HG02678 (cell line): Measurements from ENCODE around the gene FURIN.
A peak's percentile ranks its signal among the peaks of the same experiment; 100 is the strongest.

ENCODE experiments used
- ATAC-seq: cut with Tn5 transposase; IDR thresholded peaks from one replicate; pipeline ENCODE4 v1.9.1; 2021; ENCODE audit warnings: mild to moderate bottlenecking, moderate library complexity; ENCODE audit not compliant: unreplicated experiment

FURIN gene

GRCh38 chr15:90881978-90882721 lies 13.8 kb downstream of the FURIN start:
- no peak for ATAC-seq

GRCh38 chr15:90882781-90883525 lies 14.6 kb downstream of the FURIN start:
- ATAC-seq: no peak

- no peak for ATAC-seq
These were observed 15.2 kb downstream of the FURIN start for GRCh38 chr15:90883526-90883975.

GRCh38 chr15:90883976-90884718 lies 15.8 kb downstream of the FURIN start, which contains the start of gene FES:
FES (plus strand) TSS chr15:90884504; CDS start chr15:90885046, 542 bp downstream.
- no peak for ATAC-seq

DNA sequence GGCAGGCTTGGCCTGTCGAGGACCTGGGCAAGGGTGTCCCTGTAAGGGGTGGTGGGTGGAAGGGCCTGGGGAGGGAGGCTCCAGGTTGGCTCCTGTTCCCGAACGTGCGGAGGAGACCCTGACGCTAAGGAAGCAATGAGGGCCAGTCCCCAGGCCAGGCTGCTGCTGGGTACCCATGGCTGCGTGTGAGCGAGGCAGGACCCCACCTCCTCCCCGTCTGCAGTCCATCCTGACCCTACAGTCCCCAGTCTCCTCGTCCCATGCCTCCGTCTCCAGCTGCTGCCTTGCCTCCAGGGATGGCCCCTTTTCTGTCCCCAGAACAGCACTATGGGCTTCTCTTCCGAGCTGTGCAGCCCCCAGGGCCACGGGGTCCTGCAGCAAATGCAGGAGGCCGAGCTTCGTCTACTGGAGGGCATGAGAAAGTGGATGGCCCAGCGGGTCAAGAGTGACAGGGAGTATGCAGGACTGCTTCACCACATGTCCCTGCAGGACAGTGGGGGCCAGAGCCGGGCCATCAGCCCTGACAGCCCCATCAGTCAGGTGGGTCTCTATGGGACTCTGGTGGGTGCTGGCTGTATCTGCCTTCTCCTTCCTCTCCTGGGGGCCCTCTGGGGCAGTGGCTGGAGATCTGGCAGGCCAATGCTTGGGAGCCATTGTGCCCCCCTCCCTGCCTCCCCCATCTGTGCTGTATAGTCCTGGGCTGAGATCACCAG lies 16.5 kb downstream of the FURIN start:
- ATAC-seq: no peak

DNA sequence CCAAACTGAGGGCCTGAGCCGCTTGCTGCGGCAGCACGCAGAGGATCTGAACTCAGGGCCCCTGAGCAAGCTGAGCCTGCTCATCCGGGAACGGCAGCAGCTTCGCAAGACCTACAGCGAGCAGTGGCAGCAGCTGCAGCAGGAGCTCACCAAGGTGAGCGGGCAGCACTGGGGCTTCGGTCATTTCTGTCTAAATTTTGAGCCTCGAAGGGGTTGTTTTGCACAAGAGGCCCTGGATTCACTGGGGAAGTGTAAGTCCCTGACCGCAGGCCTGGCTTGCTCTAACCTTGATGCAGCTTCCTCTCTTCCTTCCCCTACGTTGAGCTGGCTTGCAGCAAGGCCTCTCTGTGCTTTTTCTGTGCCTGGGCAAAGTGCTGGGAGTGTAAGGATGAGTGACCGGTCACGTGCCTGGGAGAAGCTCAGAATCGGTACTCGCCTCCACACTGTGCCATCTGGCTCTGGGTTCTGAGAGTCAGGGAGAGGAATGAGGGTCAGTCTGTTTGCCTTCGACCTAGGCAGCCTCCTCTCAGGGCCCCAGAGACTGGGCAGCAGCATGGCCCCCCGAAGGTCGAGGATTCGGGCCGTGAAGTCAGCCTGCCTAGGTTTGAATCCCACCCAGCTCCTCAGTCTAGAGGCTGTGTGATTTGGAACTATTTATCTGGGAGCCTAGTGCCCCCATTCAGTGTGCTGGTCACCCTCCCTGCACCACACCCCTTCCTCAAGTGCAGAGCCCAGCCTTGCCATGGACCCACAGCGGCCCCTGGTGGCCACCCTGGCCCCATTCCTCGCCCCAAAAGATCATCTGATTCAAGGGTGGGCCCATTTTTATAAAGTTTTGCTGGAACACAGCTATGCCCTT lies 17.3 kb downstream of the FURIN start:
- peak; percentile 45 for ATAC-seq

DNA sequence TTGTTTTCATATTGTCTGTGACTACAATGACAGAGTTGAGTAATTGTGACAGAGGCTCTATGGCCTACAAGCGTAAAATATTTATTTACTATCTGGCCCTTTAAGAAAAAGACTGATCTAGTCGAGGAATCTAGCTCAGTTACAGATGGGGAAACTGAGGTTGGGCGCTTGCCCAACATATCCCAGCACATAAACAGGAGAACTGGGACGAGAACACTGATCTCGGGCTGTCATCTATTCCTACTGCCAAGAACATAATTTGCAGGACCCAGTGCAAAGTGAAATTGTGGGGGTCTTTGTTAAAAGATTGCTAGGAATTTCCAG lies 17.9 kb downstream of the FURIN start:
- ATAC-seq: no peak

- ATAC-seq: no peak
These were observed 18.7 kb downstream of the FURIN start for GRCh38 chr15:90887037-90887481.

DNA sequence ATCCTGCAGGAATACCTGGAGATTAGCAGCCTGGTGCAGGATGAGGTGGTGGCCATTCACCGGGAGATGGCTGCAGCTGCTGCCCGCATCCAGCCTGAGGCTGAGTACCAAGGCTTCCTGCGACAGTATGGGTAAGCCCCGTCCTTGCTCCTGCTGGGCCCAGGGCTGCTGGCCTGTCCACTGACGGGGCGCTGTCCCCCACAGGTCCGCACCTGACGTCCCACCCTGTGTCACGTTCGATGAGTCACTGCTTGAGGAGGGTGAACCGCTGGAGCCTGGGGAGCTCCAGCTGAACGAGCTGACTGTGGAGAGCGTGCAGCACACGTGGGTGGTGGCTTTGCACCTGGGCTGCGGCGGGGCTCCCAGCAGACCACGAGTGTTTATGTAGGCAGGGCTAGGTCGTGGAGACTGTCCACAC lies 20.9 kb downstream of the FURIN start:
- no peak for ATAC-seq

GRCh38 chr15:90889736-90890456 lies 21.5 kb downstream of the FURIN start:
- ATAC-seq: no peak

GRCh38 chr15:90890839-90891238 lies 22.5 kb downstream of the FURIN start:
- ATAC-seq: no peak

GRCh38 chr15:90891346-90891949 lies 23.1 kb downstream of the FURIN start:
- ATAC-seq: no peak

GRCh38 chr15:90892023-90892422 lies 23.6 kb downstream of the FURIN start:
- no peak for ATAC-seq

- ATAC-seq: no peak
These were observed 24.2 kb downstream of the FURIN start for GRCh38 chr15:90892498-90893174.

DNA sequence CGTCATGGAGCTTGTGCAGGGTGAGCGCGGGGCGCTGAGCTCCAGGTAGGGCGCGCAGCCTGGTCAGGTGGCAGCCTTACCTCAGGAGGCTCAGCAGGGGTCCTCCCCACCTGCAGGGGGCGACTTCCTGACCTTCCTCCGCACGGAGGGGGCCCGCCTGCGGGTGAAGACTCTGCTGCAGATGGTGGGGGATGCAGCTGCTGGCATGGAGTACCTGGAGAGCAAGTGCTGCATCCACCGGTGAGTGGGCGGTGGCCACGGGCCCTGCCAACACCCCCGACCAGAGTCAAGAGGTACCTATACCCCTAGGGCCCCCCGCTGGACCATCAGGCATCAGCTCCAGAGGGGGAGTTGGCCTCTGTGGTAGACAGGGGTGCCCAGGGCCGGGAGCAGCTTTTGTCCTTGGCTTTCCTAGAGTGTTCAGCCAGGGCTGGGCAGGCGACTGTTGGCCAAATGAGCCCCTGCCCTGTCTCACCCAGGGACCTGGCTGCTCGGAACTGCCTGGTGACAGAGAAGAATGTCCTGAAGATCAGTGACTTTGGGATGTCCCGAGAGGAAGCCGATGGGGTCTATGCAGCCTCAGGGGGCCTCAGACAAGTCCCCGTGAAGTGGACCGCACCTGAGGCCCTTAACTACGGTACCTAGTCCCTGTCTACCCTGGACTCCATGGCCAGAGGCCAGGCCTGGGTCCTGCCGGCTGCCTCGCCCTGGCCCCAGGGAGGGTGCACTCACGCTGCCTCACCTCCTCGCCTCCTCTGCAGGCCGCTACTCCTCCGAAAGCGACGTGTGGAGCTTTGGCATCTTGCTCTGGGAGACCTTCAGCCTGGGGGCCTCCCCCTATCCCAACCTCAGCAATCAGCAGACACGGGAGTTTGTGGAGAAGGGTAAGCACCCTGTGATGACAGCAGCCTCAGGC lies 25.0 kb downstream of the FURIN start:
- ATAC-seq: no peak

- ATAC-seq: no peak
These were observed 27.3 kb downstream of the FURIN start for GRCh38 chr15:90895571-90896117.

- peak; percentile 45 for ATAC-seq
These were observed 28.8 kb downstream of the FURIN start for GRCh38 chr15:90897131-90897655.
